ENCODE results near the gene STON2.

DNA sequence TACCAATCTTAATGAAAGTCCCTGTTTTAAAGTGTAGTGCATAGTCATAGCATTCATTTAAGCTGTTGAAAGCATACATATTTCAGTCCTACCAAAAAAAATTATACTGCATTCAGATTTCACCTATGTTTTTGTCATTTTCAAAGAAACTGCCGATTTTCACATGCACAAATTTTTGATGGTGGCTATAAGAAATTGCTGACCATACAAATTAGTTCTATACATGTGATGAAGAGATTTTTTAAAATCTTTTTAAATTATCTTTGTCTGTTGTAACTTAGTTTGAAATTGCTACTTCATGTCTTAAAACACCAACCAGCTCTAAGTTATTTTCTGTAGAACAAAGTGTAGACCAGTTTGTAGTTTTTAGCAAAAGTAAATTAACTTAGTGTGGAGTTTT is 175.9 kb downstream of the STON2 start:
- TF ChIP-seq, protein P1, sequence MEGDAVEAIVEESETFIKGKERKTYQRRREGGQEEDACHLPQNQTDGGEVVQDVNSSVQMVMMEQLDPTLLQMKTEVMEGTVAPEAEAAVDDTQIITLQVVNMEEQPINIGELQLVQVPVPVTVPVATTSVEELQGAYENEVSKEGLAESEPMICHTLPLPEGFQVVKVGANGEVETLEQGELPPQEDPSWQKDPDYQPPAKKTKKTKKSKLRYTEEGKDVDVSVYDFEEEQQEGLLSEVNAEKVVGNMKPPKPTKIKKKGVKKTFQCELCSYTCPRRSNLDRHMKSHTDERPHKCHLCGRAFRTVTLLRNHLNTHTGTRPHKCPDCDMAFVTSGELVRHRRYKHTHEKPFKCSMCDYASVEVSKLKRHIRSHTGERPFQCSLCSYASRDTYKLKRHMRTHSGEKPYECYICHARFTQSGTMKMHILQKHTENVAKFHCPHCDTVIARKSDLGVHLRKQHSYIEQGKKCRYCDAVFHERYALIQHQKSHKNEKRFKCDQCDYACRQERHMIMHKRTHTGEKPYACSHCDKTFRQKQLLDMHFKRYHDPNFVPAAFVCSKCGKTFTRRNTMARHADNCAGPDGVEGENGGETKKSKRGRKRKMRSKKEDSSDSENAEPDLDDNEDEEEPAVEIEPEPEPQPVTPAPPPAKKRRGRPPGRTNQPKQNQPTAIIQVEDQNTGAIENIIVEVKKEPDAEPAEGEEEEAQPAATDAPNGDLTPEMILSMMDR (IDR thresholded peaks at IDR 0.05), result no peak
- TF ChIP-seq POLR2A (IDR thresholded peaks at IDR 0.05; ENCODE audit: low read length), result no peak
- no peak for TF ChIP-seq KDM5A (IDR thresholded peaks at IDR 0.05)
- TF ChIP-seq ZFP36 (IDR thresholded peaks at IDR 0.05; ENCODE audit: borderline replicate concordance, partially characterized antibody), result no peak
- no peak for TF ChIP-seq SMC3 (IDR thresholded peaks at IDR 0.05)
- TF ChIP-seq, protein P2, sequence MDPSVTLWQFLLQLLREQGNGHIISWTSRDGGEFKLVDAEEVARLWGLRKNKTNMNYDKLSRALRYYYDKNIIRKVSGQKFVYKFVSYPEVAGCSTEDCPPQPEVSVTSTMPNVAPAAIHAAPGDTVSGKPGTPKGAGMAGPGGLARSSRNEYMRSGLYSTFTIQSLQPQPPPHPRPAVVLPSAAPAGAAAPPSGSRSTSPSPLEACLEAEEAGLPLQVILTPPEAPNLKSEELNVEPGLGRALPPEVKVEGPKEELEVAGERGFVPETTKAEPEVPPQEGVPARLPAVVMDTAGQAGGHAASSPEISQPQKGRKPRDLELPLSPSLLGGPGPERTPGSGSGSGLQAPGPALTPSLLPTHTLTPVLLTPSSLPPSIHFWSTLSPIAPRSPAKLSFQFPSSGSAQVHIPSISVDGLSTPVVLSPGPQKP (IDR thresholded peaks at IDR 0.05; ENCODE audit: low read depth, low read length), result no peak

Data from A549 (cell line).